CD4-positive, alpha-beta T cell treated with Interleukin-12 subunit alpha and Interleukin-12 subunit beta, for 1 hour (primary cell): ENCODE measurements around the gene HS3ST6.
A peak's percentile ranks its signal among the peaks of the same experiment; 100 is the strongest.
"Not testable (repeated sequence)": the region's sequence is repeated elsewhere in the genome, so short reads cannot be mapped to it uniquely, and the experiment has no call there.

Source experiments
- DNase-seq: peaks from one replicate; pipeline ENCODE4 v3.0.0-alpha.2; 2020

Gene HS3ST6

GRCh38 chr16:1924095-1924494 lies 5.9 kb upstream of the HS3ST6 start:
- DNase-seq: no peak

GRCh38 chr16:1923299-1924034 lies 5.3 kb upstream of the HS3ST6 start:
- peak; percentile 22 for DNase-seq

- DNase-seq: no peak
Measured at GRCh38 chr16:1922357-1922756, 4.1 kb upstream of the HS3ST6 start.

- DNase-seq: no peak
Measured at GRCh38 chr16:1920727-1921171, 2.5 kb upstream of the HS3ST6 start.

GRCh38 chr16:1920122-1920521 lies 1.9 kb upstream of the HS3ST6 start:
- not testable (repeated sequence) for DNase-seq

- DNase-seq: no peak
Measured at GRCh38 chr16:1919327-1919998, 1.2 kb upstream of the HS3ST6 start.

GRCh38 chr16:1917665-1918350 lies 407 bp downstream of the HS3ST6 start:
- DNase-seq: no peak

GRCh38 chr16:1917056-1917664 lies 1.1 kb downstream of the HS3ST6 start:
- no peak for DNase-seq

- DNase-seq: no peak
Measured at GRCh38 chr16:1916640-1916990, 1.6 kb downstream of the HS3ST6 start.

- DNase-seq: no peak
Measured at GRCh38 chr16:1915732-1916639, 2.2 kb downstream of the HS3ST6 start.

- no peak for DNase-seq
Measured at GRCh38 chr16:1914988-1915387, 3.2 kb downstream of the HS3ST6 start.

- no peak for DNase-seq
Measured at GRCh38 chr16:1914084-1914608, 4.1 kb downstream of the HS3ST6 start.

GRCh38 chr16:1913327-1914083 lies 4.7 kb downstream of the HS3ST6 start:
- no peak for DNase-seq

GRCh38 chr16:1912215-1912543 lies 6.0 kb downstream of the HS3ST6 start:
- DNase-seq: no peak

- no peak for DNase-seq
Measured at GRCh38 chr16:1911467-1912214, 6.6 kb downstream of the HS3ST6 start.

GRCh38 chr16:1909561-1910231 lies 8.5 kb downstream of the HS3ST6 start:
- DNase-seq: no peak

- DNase-seq: no peak
Measured at GRCh38 chr16:1908983-1909382, 9.2 kb downstream of the HS3ST6 start.

GRCh38 chr16:1908184-1908583 lies 10.0 kb downstream of the HS3ST6 start:
- DNase-seq: no peak

- DNase-seq: no peak
Measured at GRCh38 chr16:1907226-1907860, 10.9 kb downstream of the HS3ST6 start.

GRCh38 chr16:1906846-1907165 lies 11.4 kb downstream of the HS3ST6 start:
- no peak for DNase-seq
